Measurements from ENCODE around the gene RNPEPL1. TPM values are rescaled to one million over a fixed set of nuclear protein-coding genes. Genes with fewer than 3 reads are reported as not detected.
A peak's percentile ranks its signal among the peaks of the same experiment; 100 is the strongest.

Gene RNPEPL1
- 10 to 100 TPM; 39.1 to 40.5 TPM for total RNA-seq

GRCh38 chr2:240567872-240568677 lies at the start of gene RNPEPL1:
RNPEPL1 (plus strand) TSS chr2:240568484; CDS start chr2:240568587, 103 bp downstream.
- TF ChIP-seq CTCF (IDR thresholded peaks at IDR 0.05), result no peak
- peaks cover 47% of the 10 kb centered on the region for H3K4me1 Mint-ChIP-seq (ENCODE audit: low read depth)

GRCh38 chr2:240518981-240519380 lies 49.3 kb upstream of the RNPEPL1 start:
- intact Hi-C loops (cut with micrococcal nuclease), result loop anchor here (5.0 kb wide), 1 partner anchor 48 kb away; the partner anchor contains the start of gene RNPEPL1
- no peak for TF ChIP-seq CTCF (IDR thresholded peaks at IDR 0.05)
- ChIA-PET POLR2A (no interaction called here), CTCF (no interaction called here)
- Mint-ChIP-seq H3K4me3 (no peak overlapping the region), H3K27me3 (peaks cover 3% of the 10 kb centered on the region), H3K27ac (no peak overlapping the region), H3K9me3 (peaks cover 2% of the 10 kb centered on the region), H3K4me1 (ENCODE audit: low read depth) (peaks cover 10% of the 10 kb centered on the region), H3K36me3 (ENCODE audit: low read depth) (peaks cover 37% of the 10 kb centered on the region)
- ATAC-seq (no peak), DNase-seq (no peak)

More at GRCh38 chr2:240567872-240568677, at the start of gene RNPEPL1:
- ChIA-PET CTCF (interaction anchor here (1.0 to 5.3 kb wide), 7 partner anchors 11 to 54 kb away, joined by 3 to 37 read pairs (median 10); partner anchors contain the start of gene CAPN10), POLR2A (interaction anchor here (1.3 to 13.3 kb wide), 3 partner anchors 12 to 55 kb away, joined by 3 to 118 read pairs (median 25); partner anchors contain the start of genes CAPN10 and GPR35)
- H3K27me3 Mint-ChIP-seq, result no peaks in the 10 kb centered on the region
- peak within 1 kb of the TSS; percentile 95 for H3K27ac Mint-ChIP-seq
- no peaks in the 10 kb centered on the region for H3K9me3 Mint-ChIP-seq
- H3K36me3 Mint-ChIP-seq (ENCODE audit: low read depth), result peaks cover 23% of the 10 kb centered on the region
- ATAC-seq, result peak; percentile 14
- DNase-seq, result peak; percentile 63
- H3K4me3 Mint-ChIP-seq, result peak within 1 kb of the TSS; percentile 98
- intact Hi-C loops (cut with micrococcal nuclease), result loop anchor here (5.0 kb wide), 2 partner anchors 51 to 54 kb away; no protein-coding TSS in a partner anchor

- no peak overlapping the region for H3K4me3 Mint-ChIP-seq
- peaks cover 5% of the 10 kb centered on the region for H3K4me1 Mint-ChIP-seq (ENCODE audit: low read depth)
- no peak overlapping the region for H3K27ac Mint-ChIP-seq
- H3K36me3 Mint-ChIP-seq (ENCODE audit: low read depth), result peaks cover 42% of the 10 kb centered on the region
- ATAC-seq (no peak), DNase-seq (no peak)
- intact Hi-C loops (cut with micrococcal nuclease), result loop anchor here (5.0 kb wide), 1 partner anchor 48 kb away; the partner anchor contains the start of gene RNPEPL1
- H3K9me3 Mint-ChIP-seq, result peaks cover 7% of the 10 kb centered on the region
- ChIA-PET POLR2A (no interaction called here), CTCF (no interaction called here)
- peaks cover 3% of the 10 kb centered on the region for H3K27me3 Mint-ChIP-seq
- TF ChIP-seq CTCF (IDR thresholded peaks at IDR 0.05), result no peak
These were observed 48.7 kb upstream of the RNPEPL1 start for GRCh38 chr2:240519396-240520129.

- Mint-ChIP-seq H3K9me3 (peaks cover 13% of the 10 kb centered on the region), H3K4me3 (no peak overlapping the region), H3K27ac (no peak overlapping the region), H3K27me3 (peaks cover 3% of the 10 kb centered on the region), H3K36me3 (ENCODE audit: low read depth) (peaks cover 50% of the 10 kb centered on the region), H3K4me1 (ENCODE audit: low read depth) (peaks cover 5% of the 10 kb centered on the region)
- DNase-seq (peak; percentile 9), ATAC-seq (peak; percentile 37)
- POLR2A ChIA-PET, result no interaction called here
- intact Hi-C loops (cut with micrococcal nuclease), result no loop called here
- CTCF ChIA-PET, result no interaction called here
- TF ChIP-seq CTCF (IDR thresholded peaks at IDR 0.05), result no peak
These were observed 47.9 kb upstream of the RNPEPL1 start for GRCh38 chr2:240520130-240520973.
